ENCODE measurements around the gene ENDOV. TPM values are rescaled to one million over a fixed set of nuclear protein-coding genes. Genes with fewer than 3 reads are reported as not detected.

Gene ENDOV
- total and polyA plus RNA-seq, 11 donors = 4.2 to 16.2 (median 9.4) TPM

- 77 to 83% (median 81%) methylated on average over 24 to 27 of the region's 27 CpGs for WGBS, 4 donors
- intact Hi-C loops (cut with DNase I) = loop anchor here in 9 of 10 donors (2.0 to 10.0 kb wide), 12 partner anchors 127 to 680 kb away; no protein-coding TSS in a partner anchor
- Histone ChIP-seq H3K9me3 (no peaks in the 10 kb centered on the region), H3K4me3 (no peak overlapping the region), H3K36me3 (peaks cover 0 to 21% (median under 1%) of the 10 kb centered on the region in 9 donors), H3K4me1 (peaks cover 0 to 20% (median 4%) of the 10 kb centered on the region in 12 donors), H3K27ac (no peak overlapping the region), H3K27me3 (no peaks in the 10 kb centered on the region)
- no peak for DNase-seq
- TF ChIP-seq CTCF (IDR thresholded peaks at IDR 0.05) = no peak
- TF ChIP-seq POLR2A (IDR thresholded peaks at IDR 0.05) = no peak
- no peak for ATAC-seq
Measured at GRCh38 chr17:80424878-80425765, 10.2 kb downstream of the ENDOV start.

- Histone ChIP-seq H3K4me1 (peaks cover 0 to 20% (median 4%) of the 10 kb centered on the region in 12 donors), H3K36me3 (peaks cover 0 to 18% (median 0%) of the 10 kb centered on the region in 9 donors), H3K27me3 (no peaks in the 10 kb centered on the region), H3K4me3 (no peak overlapping the region), H3K27ac (no peak overlapping the region), H3K9me3 (no peaks in the 10 kb centered on the region)
- TF ChIP-seq POLR2A (IDR thresholded peaks at IDR 0.05) (no peak), CTCF (IDR thresholded peaks at IDR 0.05) (no peak)
- ATAC-seq = no peak
- no peak for DNase-seq
- 85 to 88% (median 87%) methylated on average over 8 to 9 of the region's 9 CpGs for WGBS, 4 donors
- intact Hi-C loops (cut with DNase I) = loop anchor here (2.0 to 10.0 kb wide), 13 partner anchors 126 to 679 kb away; no protein-coding TSS in a partner anchor
Measured at GRCh38 chr17:80425835-80426426, 11.0 kb downstream of the ENDOV start.

GRCh38 chr17:80426671-80427326 is 11.8 kb downstream of the ENDOV start:
- Histone ChIP-seq H3K4me1 (peaks cover 0 to 20% (median 4%) of the 10 kb centered on the region in 12 donors), H3K36me3 (peaks cover 0 to 18% (median 0%) of the 10 kb centered on the region in 9 donors), H3K27ac (no peak overlapping the region), H3K4me3 (no peak overlapping the region), H3K9me3 (no peaks in the 10 kb centered on the region), H3K27me3 (no peaks in the 10 kb centered on the region)
- TF ChIP-seq POLR2A (IDR thresholded peaks at IDR 0.05) (no peak), CTCF (IDR thresholded peaks at IDR 0.05) (peak; percentile 91 to 99 (median 96))
- peak; percentile 63 to 87 (median 75) for DNase-seq
- intact Hi-C loops (cut with DNase I) = loop anchor here (1.0 to 10.0 kb wide), 14 partner anchors 126 to 678 kb away; no protein-coding TSS in a partner anchor
- WGBS, 4 donors = 35 to 43% (median 42%) methylated on average over 17 to 24 of the region's 24 CpGs
- ATAC-seq = peak; percentile 52 to 83 (median 80)
